ENCODE measurements around the gene IRF2BP2. TPM values are rescaled to one million over a fixed set of nuclear protein-coding genes. Genes with fewer than 3 reads are reported as not detected.
A peak's percentile ranks its signal among the peaks of the same experiment; 100 is the strongest.

The IRF2BP2 gene
- total and polyA plus RNA-seq, 2 of the 13 experiments (the other 11 are each of a cell fraction or from before 2014, with no cell fraction given) = 140 to 147 TPM

- peak; percentile 81; the same call in 1 of the 2 replicates for TF ChIP-seq NR0B2 (CRISPR knock-in tag; IDR thresholded peaks at IDR 0.05)
- TF ChIP-seq, protein P1, sequence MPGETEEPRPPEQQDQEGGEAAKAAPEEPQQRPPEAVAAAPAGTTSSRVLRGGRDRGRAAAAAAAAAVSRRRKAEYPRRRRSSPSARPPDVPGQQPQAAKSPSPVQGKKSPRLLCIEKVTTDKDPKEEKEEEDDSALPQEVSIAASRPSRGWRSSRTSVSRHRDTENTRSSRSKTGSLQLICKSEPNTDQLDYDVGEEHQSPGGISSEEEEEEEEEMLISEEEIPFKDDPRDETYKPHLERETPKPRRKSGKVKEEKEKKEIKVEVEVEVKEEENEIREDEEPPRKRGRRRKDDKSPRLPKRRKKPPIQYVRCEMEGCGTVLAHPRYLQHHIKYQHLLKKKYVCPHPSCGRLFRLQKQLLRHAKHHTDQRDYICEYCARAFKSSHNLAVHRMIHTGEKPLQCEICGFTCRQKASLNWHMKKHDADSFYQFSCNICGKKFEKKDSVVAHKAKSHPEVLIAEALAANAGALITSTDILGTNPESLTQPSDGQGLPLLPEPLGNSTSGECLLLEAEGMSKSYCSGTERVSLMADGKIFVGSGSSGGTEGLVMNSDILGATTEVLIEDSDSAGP (CRISPR knock-in tag; IDR thresholded peaks at IDR 0.05; ENCODE audit: borderline replicate concordance) = peak; percentile 87; the same call in 1 of the 2 replicates
- no peak for TF ChIP-seq PAF1 (CRISPR knock-in tag; IDR thresholded peaks at IDR 0.05)
- TF ChIP-seq ZNF264 (CRISPR knock-in tag; IDR thresholded peaks at IDR 0.05) = no peak
- TF ChIP-seq ZMYM4 (CRISPR knock-in tag; IDR thresholded peaks at IDR 0.05) = peak; percentile 65; the same call in 1 of the 2 replicates
- TF ChIP-seq RNF219 (CRISPR knock-in tag; IDR thresholded peaks at IDR 0.05) = no peak
- TF ChIP-seq, protein P2, sequence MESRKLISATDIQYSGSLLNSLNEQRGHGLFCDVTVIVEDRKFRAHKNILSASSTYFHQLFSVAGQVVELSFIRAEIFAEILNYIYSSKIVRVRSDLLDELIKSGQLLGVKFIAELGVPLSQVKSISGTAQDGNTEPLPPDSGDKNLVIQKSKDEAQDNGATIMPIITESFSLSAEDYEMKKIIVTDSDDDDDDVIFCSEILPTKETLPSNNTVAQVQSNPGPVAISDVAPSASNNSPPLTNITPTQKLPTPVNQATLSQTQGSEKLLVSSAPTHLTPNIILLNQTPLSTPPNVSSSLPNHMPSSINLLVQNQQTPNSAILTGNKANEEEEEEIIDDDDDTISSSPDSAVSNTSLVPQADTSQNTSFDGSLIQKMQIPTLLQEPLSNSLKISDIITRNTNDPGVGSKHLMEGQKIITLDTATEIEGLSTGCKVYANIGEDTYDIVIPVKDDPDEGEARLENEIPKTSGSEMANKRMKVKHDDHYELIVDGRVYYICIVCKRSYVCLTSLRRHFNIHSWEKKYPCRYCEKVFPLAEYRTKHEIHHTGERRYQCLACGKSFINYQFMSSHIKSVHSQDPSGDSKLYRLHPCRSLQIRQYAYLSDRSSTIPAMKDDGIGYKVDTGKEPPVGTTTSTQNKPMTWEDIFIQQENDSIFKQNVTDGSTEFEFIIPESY (CRISPR knock-in tag; IDR thresholded peaks at IDR 0.05) = 0 out of 2 replicates have a peak, but pooled peaks have one; percentile 38
- peak; percentile 89 for TF ChIP-seq ZNF772 (CRISPR knock-in tag; IDR thresholded peaks at IDR 0.05)
- TF ChIP-seq ZNF530 (CRISPR knock-in tag; IDR thresholded peaks at IDR 0.05; ENCODE audit: low read depth) = no peak
- peak; percentile 93 for TF ChIP-seq NKX3-1 (CRISPR knock-in tag; IDR thresholded peaks at IDR 0.05)
- TF ChIP-seq, protein P3, sequence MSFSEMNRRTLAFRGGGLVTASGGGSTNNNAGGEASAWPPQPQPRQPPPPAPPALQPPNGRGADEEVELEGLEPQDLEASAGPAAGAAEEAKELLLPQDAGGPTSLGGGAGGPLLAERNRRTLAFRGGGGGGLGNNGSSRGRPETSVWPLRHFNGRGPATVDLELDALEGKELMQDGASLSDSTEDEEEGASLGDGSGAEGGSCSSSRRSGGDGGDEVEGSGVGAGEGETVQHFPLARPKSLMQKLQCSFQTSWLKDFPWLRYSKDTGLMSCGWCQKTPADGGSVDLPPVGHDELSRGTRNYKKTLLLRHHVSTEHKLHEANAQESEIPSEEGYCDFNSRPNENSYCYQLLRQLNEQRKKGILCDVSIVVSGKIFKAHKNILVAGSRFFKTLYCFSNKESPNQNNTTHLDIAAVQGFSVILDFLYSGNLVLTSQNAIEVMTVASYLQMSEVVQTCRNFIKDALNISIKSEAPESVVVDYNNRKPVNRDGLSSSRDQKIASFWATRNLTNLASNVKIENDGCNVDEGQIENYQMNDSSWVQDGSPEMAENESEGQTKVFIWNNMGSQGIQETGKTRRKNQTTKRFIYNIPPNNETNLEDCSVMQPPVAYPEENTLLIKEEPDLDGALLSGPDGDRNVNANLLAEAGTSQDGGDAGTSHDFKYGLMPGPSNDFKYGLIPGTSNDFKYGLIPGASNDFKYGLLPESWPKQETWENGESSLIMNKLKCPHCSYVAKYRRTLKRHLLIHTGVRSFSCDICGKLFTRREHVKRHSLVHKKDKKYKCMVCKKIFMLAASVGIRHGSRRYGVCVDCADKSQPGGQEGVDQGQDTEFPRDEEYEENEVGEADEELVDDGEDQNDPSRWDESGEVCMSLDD (CRISPR knock-in tag; IDR thresholded peaks at IDR 0.05; ENCODE audit: borderline replicate concordance) = peak; percentile 68; the same call in 1 of the 2 replicates
- TF ChIP-seq, protein P4, sequence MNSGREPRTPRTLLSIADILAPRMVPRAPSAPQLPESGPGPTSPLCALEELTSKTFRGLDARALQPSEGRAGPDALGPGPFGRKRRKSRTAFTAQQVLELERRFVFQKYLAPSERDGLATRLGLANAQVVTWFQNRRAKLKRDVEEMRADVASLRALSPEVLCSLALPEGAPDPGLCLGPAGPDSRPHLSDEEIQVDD (CRISPR knock-in tag; IDR thresholded peaks at IDR 0.05; ENCODE audit: borderline replicate concordance) = peak; percentile 80; the same call in 1 of the 2 replicates
- no peak; the same call in 1 of the 2 replicates for TF ChIP-seq NFYC (CRISPR knock-in tag; IDR thresholded peaks at IDR 0.05)
- peak; percentile 40; the same call in 1 of the 2 replicates for TF ChIP-seq SNAI1 (CRISPR knock-in tag; IDR thresholded peaks at IDR 0.05; ENCODE audit: borderline replicate concordance)
- TF ChIP-seq ZSCAN12 (CRISPR knock-in tag; IDR thresholded peaks at IDR 0.05) = peak; percentile 66; the same call in 1 of the 2 replicates
- 0 out of 2 replicates have a peak, but pooled peaks have one; percentile 88 for TF ChIP-seq FIP1L1 (IDR thresholded peaks at IDR 0.05; ENCODE audit: borderline replicate concordance, insufficient read depth, low read depth, low read length)
- TF ChIP-seq ZFX (CRISPR knock-in tag; IDR thresholded peaks at IDR 0.05; ENCODE audit: low read depth) = peak; percentile 80
These were observed 10.2 kb downstream of the IRF2BP2 start (continued) for GRCh38 chr1:234599617-234600417.

Data from HepG2 (cell line).